Activated CD4-positive, alpha-beta T cell treated with anti-CD3 and anti-CD28 coated beads for 48 hours (primary cell): ENCODE results near the gene RPA1.
"Not testable (repeated sequence)": the region's sequence is repeated elsewhere in the genome, so short reads cannot be mapped to it uniquely, and the experiment has no call there.

Experiments
- DNase-seq: peaks from one replicate; pipeline ENCODE4 v3.0.0-alpha.2; 2020

RPA1 gene

DNA sequence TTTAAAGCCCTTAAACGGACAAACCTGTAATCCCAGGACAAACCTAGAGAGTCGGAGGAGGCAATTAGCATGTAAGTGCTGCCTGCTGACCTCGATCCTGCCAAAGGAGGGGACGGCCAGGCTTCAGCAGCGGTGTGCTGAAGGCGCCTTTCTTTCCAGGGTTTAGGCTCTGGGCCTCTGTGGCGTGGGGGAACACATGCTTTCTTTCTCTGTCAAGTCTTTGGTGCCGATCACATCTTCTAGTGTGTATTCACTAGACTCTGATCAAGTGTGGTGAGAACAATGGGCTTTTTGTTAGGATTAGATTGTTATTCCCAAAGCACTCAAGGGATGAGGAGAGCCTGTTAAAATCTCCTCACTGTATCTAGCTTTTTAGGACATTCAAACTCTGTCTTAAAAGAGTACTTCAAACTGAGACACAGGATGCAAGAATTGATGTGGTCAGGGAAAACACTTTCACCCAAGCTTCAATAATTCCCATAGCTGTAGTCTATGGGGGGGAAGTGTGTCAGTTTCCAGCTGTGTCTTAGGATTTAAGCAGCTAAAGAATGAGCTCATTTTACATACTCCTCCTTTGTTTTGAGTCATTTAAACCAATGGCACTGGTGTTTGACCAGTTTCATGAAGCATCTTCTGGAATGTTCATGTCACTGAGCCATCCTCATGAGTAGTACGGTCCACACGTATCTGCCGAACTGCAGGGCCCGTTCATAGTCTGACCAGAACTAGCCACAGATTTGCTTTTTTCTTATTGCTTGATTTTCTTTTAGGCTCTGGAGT is 51.2 kb downstream of the RPA1 start:
- no peak for DNase-seq

DNA sequence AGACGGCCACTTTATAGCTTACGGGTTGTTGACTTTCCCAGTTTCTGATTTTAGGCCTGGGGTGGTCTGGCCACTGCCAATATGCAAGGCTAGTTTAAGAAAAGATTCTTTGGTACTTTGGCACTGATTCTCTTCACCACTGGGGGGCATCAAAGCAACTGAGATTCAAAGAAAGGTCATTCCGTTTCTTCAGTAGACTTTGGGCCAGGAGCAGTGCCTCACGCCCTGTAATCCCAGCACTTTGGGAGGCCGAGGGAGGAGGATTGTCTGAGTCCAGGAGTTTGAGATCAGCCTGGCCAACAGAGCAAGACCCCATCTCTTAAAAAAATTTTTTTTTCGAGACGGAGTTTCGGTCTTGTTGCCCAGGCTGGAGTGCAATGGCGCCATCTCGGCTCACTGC is 53.0 kb downstream of the RPA1 start:
- peak; percentile 31 for DNase-seq

DNA sequence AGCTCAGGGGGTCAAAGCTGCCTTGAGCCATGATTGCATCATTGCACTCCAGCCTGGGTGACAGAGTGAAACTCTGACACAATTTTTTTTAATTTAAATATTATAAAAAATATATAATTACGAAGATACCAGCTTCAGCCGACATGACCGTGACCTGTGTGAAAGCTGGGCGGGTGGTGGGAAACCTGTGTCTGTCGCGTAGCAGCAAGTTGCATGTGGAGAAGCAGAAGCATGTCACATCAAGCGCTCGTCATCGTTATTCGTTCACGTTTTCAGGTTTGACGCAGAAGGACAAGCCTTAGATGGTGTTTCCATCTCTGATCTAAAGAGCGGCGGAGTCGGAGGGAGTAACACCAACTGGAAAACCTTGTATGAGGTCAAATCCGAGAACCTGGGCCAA is 53.7 kb downstream of the RPA1 start:
- DNase-seq = no peak

DNA sequence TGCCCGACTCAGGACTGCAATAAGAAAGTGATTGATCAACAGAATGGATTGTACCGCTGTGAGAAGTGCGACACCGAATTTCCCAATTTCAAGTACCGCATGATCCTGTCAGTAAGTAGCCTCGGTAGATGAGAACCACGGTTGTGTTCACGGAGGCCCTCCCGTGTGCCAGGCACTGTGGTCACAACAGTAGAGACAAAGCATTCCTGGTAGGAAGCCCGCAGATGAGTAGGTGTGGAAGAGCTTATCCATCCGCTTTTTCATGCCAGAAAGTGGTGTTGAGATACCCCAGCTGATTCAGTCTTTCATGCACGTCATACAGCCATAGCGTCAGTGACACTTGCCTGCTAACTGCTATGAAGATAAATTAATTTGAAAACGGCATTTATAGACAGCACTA is 58.9 kb downstream of the RPA1 start:
- no peak for DNase-seq

DNA sequence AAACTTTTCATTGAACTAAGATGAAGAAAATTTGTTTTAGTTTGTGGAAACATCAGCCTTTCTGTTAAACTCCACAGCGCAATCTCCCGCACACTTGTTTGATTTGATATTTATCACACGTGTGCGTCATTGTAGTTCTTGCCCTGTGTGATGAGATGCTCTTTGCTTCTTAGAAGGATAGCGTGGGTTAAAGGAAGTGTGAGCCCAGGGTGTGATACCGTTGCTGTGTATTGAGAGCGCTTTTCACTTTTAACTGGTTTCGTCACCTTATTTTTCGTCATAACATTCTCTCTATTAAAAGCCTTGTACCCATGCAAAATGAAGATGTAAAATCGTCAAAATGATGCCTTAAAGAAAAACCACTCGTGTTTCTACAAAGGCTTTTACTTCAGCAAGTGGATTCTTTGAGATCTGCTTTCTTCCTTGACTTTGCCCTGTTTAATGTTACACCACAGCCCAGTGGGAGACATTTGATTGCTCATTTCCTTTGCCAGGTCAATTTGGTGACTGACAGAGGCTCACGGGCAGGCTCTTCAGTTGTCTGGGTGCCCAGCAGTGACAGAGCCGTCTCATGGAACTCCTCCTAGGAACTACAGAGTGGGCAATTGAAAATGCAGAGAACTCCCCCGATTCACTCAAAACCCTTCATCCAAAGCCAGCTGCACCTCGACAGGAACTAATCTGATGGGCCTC is 61.1 kb downstream of the RPA1 start:
- DNase-seq = no peak

DNA sequence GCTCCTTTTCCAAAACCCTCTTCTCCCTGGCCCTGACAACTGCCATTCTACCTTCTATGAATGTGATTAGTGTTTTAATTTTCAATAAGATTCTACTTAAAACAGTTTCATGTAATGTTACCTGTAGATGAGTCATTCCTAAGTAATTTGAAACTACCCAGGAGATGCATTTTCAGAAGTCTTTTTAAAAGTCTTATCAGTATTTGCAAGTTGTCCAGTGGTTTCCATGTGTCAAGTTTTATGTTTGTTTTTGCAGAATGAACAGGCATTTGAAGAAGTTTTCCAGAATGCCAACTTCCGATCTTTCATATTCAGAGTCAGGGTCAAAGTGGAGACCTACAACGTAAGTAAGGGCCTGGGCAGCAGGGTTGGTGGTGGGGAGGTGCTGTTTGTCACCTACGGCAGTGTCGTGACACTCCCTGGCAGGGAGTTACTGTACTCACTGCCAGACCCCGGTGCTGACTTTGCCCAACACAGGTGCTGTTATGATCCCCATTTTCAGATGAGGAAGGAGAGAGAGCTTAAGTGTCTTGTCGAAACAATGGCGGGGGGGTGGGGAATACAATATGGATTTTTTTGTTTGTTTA is 65.0 kb downstream of the RPA1 start:
- DNase-seq = no peak

DNA sequence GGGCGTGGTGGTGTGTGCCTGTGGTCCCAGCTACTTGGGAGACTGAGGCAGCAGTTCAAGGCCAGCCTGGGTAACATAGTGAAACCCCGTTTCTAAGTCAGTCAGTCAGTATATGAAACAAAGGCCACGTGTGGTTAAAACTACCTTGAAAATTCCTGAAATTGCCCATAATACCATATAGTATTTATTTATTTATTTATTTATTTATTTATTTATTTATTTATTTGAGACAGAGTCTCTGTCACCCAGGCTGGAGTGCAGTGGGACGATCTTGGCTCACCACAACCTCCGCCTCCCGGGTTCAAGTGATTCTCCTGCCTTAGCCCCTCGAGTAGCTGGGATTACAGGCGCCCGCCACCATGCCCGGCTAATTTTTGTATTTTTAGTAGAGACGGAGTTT is 65.7 kb downstream of the RPA1 start:
- DNase-seq = not testable (repeated sequence)

DNA sequence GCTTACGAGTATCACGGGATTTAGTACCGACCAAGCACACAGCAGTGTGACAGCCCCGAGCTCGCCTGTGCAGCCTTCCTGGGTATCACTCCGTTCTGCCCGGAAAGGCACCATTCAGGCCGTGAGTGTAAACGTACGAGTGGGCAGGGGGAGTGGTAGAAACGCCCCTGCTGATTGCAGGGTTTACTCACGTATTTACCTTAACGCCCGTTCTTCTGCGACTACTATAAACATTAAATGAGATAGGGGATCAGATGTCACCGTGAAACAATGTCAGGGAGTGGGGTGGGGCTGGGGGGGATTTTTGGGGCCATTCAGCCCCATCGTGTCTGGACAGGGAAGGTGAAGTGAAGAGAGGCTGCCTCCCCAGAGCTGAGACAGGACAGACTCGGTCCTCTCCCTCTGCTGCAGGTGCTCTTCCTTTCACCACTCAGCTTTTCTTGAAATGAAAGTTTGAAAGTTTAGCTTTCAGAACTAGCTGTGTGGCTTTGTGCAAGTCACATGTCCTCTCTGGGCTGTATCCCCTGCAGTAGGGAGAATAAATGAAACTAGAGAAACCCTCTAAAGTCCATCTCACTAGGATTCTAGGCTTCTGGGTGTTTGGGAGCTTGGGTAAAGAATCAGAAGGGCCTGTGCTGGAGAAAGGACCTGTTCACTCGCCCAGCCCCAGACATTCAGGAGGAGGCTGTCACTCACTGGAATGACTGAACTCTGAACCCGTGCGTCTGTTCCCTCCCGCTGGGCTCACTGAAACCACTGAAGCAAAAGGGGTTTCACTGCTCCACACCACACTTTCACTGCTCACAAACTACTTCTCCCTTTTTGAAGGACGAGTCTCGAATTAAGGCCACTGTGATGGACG is 66.7 kb downstream of the RPA1 start:
- DNase-seq = no peak

DNA sequence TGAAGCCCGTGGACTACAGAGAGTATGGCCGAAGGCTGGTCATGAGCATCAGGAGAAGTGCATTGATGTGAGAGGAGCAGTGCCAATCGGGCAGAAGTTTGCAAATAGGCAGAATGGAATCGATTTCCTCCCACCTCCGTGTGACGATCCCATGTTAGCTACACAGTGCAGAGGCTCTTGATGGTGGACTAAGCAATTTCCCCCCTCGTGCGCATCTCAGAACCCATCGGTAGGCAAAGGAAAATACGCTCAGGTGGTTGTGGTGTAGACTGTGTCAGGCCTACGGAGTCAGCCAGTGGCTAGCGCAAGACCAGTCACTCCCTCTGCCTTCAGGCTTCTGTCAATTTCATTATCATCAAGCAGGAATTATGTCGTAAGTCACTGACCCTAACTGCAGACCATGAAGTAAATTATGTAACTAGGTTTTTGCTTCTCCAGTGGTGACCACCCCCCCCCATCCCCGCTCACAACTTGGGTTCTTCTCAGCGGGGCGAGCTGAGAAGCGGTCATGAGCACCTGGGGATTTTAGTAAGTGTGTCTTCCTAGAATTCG is 67.4 kb downstream of the RPA1 start:
- DNase-seq = no peak

DNA sequence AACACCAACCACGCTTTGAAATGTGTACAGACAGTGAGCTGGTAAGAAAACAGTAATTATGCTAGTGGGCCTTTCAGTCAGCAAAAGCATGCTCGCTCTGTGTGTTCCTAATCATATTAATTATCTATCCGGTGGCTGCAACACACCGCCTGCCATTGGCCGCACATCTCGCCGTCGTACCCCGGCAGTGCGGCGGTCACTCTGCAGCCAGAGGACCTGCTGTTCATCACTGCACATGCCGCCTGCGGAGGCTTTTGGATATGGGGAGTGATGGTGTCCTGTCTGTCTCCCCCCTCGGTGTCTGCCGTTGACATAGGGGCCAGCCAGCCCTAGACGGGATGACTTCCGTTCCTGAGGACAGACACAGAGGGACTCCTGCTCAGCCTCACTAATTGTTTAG is 68.5 kb downstream of the RPA1 start:
- no peak for DNase-seq

DNA sequence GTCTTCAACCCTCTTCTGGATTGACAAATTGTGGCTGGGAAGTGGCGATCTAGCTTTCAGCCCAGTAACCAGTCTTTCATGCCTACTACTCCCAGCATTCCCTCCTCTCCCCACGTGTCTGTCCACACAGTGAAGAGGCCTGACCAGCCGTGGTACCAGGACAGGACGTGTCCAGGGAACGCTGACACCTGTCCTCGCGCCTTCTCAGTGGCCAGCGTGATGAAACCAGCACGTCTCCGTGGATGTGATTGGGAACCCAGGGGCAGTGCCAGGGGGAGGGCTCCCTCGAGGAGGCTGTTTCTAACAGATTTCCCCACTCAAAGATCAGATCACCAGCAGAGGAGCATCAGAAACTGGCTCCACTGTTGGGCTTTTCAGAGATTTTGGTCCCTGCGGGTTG is 69.1 kb downstream of the RPA1 start:
- no peak for DNase-seq

DNA sequence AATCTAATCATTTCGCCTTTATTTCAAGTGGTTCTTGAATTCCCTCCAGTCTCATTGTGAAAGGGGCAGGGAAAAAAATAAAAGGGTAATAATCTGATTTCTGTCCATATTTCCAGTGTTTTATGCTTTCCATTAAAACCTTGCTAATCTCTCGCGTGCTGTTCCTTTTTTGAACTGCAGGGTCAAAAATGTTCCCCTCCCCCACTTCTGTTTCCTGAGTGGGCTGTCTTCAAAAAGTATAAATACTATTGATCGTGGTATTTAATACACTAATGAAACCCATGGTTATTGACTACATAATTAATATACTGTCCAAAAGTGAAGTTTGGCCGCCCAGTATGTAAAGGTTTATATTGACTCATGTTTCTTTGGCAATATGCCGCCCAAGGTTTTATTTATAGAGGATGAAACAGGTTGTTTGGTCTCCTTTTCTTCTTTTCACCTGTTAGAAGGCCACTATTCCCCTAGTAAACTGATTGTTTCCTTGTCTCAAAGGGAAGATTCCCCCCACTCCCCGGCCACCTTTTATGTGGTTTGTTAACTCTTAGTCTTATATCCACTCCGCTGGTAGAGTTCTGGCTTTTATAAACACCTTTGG is 69.7 kb downstream of the RPA1 start:
- DNase-seq = no peak

DNA sequence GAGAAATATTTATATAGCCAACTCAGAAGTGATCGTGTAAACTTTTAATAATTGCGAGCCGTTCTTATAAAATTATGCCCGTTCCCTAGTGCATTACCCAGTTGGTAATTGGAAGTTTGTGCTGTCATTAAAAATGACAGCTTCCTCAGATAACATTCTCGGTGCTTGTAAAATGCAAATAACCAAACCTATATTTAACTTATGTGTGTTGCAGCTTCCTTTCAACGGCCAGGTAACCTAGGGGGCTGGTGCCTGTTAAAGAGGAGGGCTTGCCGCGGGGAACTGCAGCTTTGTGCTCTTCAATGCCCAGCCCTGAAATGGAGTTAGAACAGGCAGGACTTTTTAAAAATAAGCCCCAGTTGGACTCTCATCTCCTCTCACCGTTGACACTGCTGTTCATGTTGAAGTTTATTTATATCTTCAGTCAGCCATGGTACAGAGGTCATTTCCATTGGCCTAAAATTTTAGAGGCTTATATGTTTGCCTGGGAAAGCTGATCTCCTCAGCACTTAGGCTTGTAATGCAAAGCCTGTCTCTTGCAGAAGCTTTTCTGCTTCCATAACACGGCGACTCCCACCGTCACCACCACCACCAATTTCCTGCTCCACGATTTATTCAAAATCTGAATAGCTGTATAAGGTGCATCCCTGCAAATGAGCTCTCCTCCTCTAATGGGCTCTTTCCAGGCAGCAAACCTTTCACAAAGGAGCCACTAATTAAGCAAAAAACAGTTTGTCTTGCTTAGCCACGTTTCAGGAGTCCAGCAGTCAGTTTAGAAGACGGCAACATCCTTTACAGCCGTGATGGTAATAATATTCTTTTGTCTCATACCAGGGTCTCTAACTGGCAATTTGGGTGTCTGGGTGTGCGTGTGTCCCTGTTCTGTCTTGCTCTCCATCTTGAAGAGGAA is 74.7 kb downstream of the RPA1 start:
- DNase-seq = no peak

DNA sequence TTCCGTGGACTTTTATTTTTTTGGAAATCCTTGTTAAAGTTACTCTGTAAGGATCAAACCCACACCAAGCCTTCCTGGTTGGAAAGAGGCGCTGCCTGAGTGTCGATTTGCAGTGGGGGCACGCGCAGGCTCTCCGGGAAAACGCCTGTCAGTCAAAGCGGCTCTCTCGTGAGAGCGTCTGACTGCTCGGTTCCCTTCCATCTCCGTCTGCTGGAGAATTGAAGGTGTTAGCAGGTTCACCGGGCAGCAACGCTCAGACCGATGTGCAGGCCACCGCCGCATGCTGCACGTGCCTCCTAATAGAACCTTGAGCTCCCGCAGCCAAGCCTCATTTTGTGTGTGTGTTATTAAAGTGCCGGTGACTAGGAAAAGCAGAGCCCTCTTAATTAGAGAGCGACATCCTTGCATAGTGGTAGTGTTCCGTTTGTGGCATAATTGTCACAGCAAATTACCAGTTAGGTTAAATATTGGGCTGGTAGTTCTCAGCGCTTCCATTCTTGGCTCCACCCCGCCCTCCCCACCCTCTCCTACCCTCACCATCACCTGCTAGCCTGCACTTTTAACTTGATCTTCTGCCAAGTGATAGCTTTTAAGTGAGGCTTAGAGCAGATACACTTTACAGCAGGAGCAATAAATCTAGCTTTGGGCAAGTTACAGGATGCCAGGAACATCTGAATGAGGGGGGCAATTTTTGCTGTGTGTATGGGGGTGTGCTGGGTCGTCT is 75.5 kb downstream of the RPA1 start:
- no peak for DNase-seq

DNA sequence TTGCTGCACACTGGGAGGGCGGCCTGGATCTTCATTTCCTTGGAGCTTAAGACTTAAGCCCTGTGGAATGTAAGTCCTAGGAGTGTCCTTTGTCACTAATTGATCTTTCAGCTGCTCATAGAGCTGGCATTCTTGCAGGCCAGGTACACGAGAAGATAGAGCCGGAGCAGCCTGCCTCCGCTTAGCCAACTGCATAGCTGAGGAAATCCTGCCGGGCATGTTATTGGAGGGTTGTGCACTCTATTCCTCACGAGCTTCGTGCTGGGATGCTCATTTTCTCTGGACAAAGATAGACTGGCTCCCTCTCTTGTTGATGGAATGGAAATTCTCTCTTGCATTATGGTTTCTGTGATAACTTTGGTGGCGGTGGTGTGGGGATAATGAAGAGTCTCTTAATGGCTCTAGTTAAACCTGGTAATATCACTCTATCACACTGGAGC is 76.9 kb downstream of the RPA1 start:
- DNase-seq = no peak

DNA sequence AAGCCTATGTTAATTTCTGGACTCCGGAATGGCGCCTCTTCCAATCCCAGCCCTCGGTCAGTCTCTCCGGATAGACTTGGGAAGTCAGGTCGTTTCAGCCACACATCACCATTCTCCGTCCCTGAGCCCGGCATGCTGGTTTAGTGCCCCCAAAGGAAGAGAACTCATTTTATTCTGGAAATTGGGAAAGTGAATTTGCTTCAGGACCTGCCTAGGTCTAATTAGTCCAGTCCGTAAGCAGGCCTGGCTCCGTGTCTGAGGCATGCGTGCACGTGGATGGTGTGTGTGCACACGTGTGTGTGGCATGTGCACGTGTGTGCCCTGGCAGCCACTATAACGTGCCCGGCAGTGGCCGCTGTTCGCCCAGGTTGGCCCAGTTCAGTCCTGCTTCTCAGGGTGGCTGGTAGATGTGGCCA is 77.4 kb downstream of the RPA1 start:
- DNase-seq = no peak

DNA sequence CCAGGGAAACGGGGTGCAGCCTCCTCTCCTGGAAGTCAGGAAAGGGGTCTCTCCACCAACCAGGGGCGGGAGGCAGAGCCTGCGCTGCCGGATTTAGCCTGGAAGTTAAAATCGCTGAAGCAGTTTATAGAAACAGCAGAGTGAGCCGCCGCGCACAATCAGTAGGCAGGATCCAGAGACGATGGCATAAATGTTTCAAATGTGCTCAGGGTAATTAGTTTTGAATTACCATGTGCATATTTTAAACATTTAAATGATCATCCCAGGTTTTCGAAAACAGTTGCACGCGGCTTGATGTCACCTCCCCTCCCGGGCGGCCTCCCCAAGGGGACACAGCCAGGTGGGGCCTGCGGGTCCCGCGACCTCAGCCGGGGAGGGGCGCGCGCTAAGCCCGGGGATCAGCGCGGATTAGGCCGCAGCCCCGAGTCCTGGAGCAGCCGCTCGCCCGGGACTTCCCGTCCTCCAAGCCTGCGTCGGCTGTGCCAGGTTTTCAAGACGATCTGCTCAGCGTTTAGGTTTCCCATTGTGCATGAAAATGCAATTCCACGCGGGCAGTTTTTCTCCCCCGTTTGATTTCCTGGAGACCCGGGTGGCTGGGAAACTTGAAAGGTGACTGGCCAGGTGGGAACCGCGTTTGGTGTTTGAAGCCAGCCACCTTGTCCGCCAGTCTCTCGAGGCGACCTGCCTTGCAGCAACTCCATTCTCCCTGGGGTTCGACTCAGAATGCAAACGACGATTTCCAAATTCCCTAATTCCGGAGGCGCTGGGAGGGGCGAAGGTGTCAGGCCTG is 78.3 kb downstream of the RPA1 start:
- DNase-seq = peak; percentile 18

DNA sequence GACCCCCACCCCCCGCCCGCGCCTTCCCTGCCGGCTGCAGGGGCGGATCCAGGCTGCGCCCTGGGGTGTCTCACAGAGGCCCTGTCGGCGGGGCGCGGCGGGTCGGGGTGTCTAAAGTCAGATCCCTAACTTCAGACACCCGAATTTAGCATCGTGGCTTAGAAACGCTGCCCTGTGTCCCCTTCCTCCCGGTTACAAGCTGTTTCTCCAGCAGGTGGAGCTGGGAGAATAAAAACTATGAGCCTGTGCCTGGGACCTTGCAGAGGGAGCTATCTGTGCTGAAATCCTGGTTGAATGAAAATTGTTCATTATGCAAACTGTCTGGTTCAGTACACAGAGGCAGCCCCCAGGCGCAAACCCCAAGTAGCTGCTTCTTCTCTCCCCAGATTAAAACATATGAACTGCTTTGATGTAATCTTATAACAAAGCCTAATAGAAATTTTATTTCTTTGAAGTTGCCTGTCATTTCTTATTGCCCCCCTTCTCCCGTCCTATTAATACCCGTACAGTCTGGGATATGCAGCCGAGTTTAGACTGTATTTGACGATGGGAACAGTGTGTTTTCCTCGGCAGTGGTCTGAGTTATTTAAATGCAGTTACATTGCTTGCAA is 79.0 kb downstream of the RPA1 start:
- DNase-seq = peak; percentile 57

DNA sequence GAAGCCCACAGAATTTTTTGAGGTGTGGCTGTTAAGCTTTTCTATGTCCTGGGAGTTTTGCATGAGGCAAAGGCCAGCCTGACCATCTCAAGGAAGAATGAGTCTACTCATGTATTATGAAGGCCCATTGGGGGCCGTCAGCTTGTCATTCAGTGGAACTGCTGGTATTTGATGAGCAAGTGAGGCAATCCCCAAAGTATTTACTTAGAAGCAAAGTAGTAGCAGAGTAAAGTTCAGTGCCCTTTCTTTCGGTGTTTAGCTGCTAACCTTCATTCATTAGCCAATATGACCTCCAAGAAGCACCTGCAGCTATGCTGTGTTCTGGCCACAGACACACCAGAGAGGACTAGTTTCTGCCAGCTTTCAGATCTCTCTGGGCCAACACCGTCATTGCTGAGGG is 80.2 kb downstream of the RPA1 start:
- no peak for DNase-seq
